H9 (cell line): ENCODE data around the gene TMEM248. TPM values are rescaled to one million over a fixed set of nuclear protein-coding genes. Genes with fewer than 3 reads are reported as not detected.
"Not testable (repeated sequence)": the region's sequence is repeated elsewhere in the genome, so short reads cannot be mapped to it uniquely, and the experiment has no call there.

Experiments
- DNase-seq: peaks from one replicate; pipeline ENCODE4 v3.0.0-alpha.2; 2017
- H2AFZ ChIP-seq: one replicate; pipeline ENCODE4 v1.6.1; 2013; ENCODE audit warnings: mild to moderate bottlenecking, low read length, control low read depth, moderate library complexity
- H2AK5ac ChIP-seq: 2 replicates; pipeline ENCODE4 v1.6.1; 2013; ENCODE audit warnings: low read length, control low read depth, mixed read lengths; ENCODE audit not compliant: insufficient read length
- H2BK120ac ChIP-seq: one replicate; pipeline ENCODE4 v1.6.1; 2013; ENCODE audit warnings: low read depth, mild to moderate bottlenecking, low read length, control low read depth, inconsistent platforms; ENCODE audit not compliant: poor library complexity, severe bottlenecking
- H2BK12ac ChIP-seq: 2 replicates; pipeline ENCODE4 v1.6.1; 2013; ENCODE audit warnings: low read length, control low read depth, mixed read lengths, low read depth; ENCODE audit not compliant: insufficient read length
- H2BK15ac ChIP-seq: 2 replicates; pipeline ENCODE4 v1.6.1; 2013; ENCODE audit warnings: low read depth, low read length, control low read depth
- H2BK20ac ChIP-seq: one replicate; pipeline ENCODE4 v1.6.1; 2013; ENCODE audit warnings: low read depth, mild to moderate bottlenecking, low read length, control low read depth, inconsistent platforms; ENCODE audit not compliant: poor library complexity, severe bottlenecking
- H2BK5ac ChIP-seq: 2 replicates; pipeline ENCODE4 v1.6.1; 2013; ENCODE audit warnings: low read length, control low read depth, mixed read lengths; ENCODE audit not compliant: insufficient read length
- H3K14ac ChIP-seq: 2 replicates; pipeline ENCODE4 v1.6.1; 2013; ENCODE audit warnings: low read length, control low read depth; ENCODE audit not compliant: insufficient read depth
- H3K18ac ChIP-seq: 2 replicates; pipeline ENCODE4 v1.6.1; 2013; ENCODE audit warnings: low read depth, mild to moderate bottlenecking, mixed read lengths, low read length, control low read depth; ENCODE audit not compliant: insufficient read length
- H3K23ac ChIP-seq: 2 replicates; pipeline ENCODE4 v1.6.1; 2013; ENCODE audit warnings: low read length, control low read depth, mixed read lengths, low read depth; ENCODE audit not compliant: insufficient read length
- H3K23me2 ChIP-seq: 2 replicates; pipeline ENCODE4 v1.6.1; 2013; ENCODE audit warnings: low read depth, mild to moderate bottlenecking, mixed read lengths, low read length, control low read depth; ENCODE audit not compliant: insufficient read length, poor library complexity, severe bottlenecking
- H3K27ac ChIP-seq: 2 replicates; pipeline ENCODE4 v1.5.1; 2013; ENCODE audit warnings: low read length, control low read depth, mixed read lengths, low read depth; ENCODE audit not compliant: insufficient read length
- H3K27me3 ChIP-seq: 2 replicates; pipeline ENCODE4 v1.6.1; 2013; ENCODE audit warnings: low read length, control low read depth, inconsistent platforms; ENCODE audit not compliant: insufficient read depth
- H3K4ac ChIP-seq: 2 replicates; pipeline ENCODE4 v1.6.1; 2013; ENCODE audit warnings: low read depth, mild to moderate bottlenecking, control low read depth, inconsistent platforms, low read length, moderate library complexity
- H3K4me1 ChIP-seq: 2 replicates; pipeline ENCODE4 v1.6.1; 2013; ENCODE audit warnings: low read length, control low read depth, inconsistent platforms; ENCODE audit not compliant: insufficient read depth
- H3K4me2 ChIP-seq: 2 replicates; pipeline ENCODE4 v1.6.1; 2013; ENCODE audit warnings: low read length, control low read depth, mixed read lengths; ENCODE audit not compliant: insufficient read length, insufficient read depth
- H3K56ac ChIP-seq: 2 replicates; pipeline ENCODE4 v1.6.1; 2013; ENCODE audit warnings: low read depth, mild to moderate bottlenecking, mixed read lengths, low read length, control low read depth; ENCODE audit not compliant: insufficient read length
- H3K79me1 ChIP-seq: 2 replicates; pipeline ENCODE4 v1.6.1; 2013; ENCODE audit warnings: low read depth, mild to moderate bottlenecking, moderate library complexity, low read length, control low read depth, inconsistent platforms; ENCODE audit not compliant: insufficient read depth, poor library complexity, severe bottlenecking
- H3K79me2 ChIP-seq: 2 replicates; pipeline ENCODE4 v1.6.1; 2013; ENCODE audit warnings: low read length, control low read depth, inconsistent platforms; ENCODE audit not compliant: insufficient read depth
- H3K9ac ChIP-seq: 2 replicates; pipeline ENCODE4 v1.6.1; 2013; ENCODE audit warnings: low read length, control low read depth, mixed read lengths; ENCODE audit not compliant: insufficient read length; ENCODE audit errors: extremely low read depth
- H3K9me3 ChIP-seq: one replicate; pipeline ENCODE4 v1.6.1; 2013; ENCODE audit warnings: low read depth, low read length, inconsistent platforms; ENCODE audit not compliant: control insufficient read depth
- H3T11ph ChIP-seq: one replicate; pipeline ENCODE4 v1.6.1; 2013; ENCODE audit warnings: mild to moderate bottlenecking, low read length, control low read depth, inconsistent platforms
- H4K20me1 ChIP-seq: one replicate; pipeline ENCODE4 v1.6.1; 2013; ENCODE audit not compliant: control insufficient read depth, insufficient read length, insufficient read depth
- H4K5ac ChIP-seq: 2 replicates; pipeline ENCODE4 v1.6.1; 2013; ENCODE audit warnings: low read depth, mild to moderate bottlenecking, mixed read lengths, low read length, control low read depth; ENCODE audit not compliant: insufficient read length
- H4K8ac ChIP-seq: replicated peaks from 2 replicates; pipeline ENCODE4 v1.6.1; 2013; ENCODE audit warnings: low read length, control low read depth, mixed read lengths, low read depth; ENCODE audit not compliant: insufficient read length
- H4K91ac ChIP-seq: 2 replicates; pipeline ENCODE4 v1.6.1; 2013; ENCODE audit warnings: low read depth, mild to moderate bottlenecking, moderate library complexity, mixed read lengths, low read length, control low read depth; ENCODE audit not compliant: insufficient read length
- H3K27ac Mint-ChIP-seq, 3 experiments: 2 replicates in 2 of 3; 3 replicates in 1 of 3; pipeline ENCODE4 v1.8.0; 2020 to 2021; ENCODE audit warnings: mixed read lengths in 3 of 3, mild to moderate bottlenecking in 1 of 3, moderate library complexity in 1 of 3
- H3K27me3 Mint-ChIP-seq: 2 replicates; pipeline ENCODE4 v1.8.0; 2021; ENCODE audit warnings: low read depth, mild to moderate bottlenecking, moderate library complexity, mixed read lengths
- H3K36me3 Mint-ChIP-seq, 3 experiments: 2 replicates in 2 of 3; 3 replicates in 1 of 3; pipeline ENCODE4 v1.8.0; 2020 to 2021; ENCODE audit warnings: low read depth in 3 of 3, mixed read lengths in 3 of 3; ENCODE audit not compliant: insufficient read depth in 1 of 3
- H3K4me1 Mint-ChIP-seq, 2 experiments: 2 replicates each; pipeline ENCODE4 v1.8.0; 2020; ENCODE audit warnings: mixed read lengths in 2 of 2
- H3K4me3 Mint-ChIP-seq, 2 experiments: 2 replicates in 1 of 2; 3 replicates in 1 of 2; pipeline ENCODE4 v1.8.0; 2020 to 2021; ENCODE audit warnings: mild to moderate bottlenecking in 2 of 2, mixed read lengths in 2 of 2, moderate library complexity in 1 of 2
- H3K9me3 Mint-ChIP-seq, 2 experiments: 2 replicates in 1 of 2; 3 replicates in 1 of 2; pipeline ENCODE4 v1.8.0; 2020; ENCODE audit warnings: mild to moderate bottlenecking in 2 of 2, mixed read lengths in 2 of 2, moderate library complexity in 1 of 2
- WGBS: extraction: QIAGEN DNeasy Blood & Tissue Kit; methylation state at CpG from one replicate; pipeline ENCODE4 v1.1.7; 2013; ENCODE audit warnings: missing lambda C conversion rate, low lambda C conversion rate, mixed read lengths; ENCODE audit not compliant: insufficient read length; ENCODE audit errors: extremely low coverage; 5-methylcytosine and 5-hydroxymethylcytosine counted together
- total RNA-seq: library from RNA; stranded (reverse); gene quantifications from 2 replicates; pipeline ENCODE4 v1.2.1, GENCODE V29; 2021
- TF ChIP-seq, protein P1 (sequence below): fragments of 200-600 bp; sonication (generic); conservative IDR thresholded peaks from 3 replicates; pipeline ENCODE4 v1.8.0; 2021; ENCODE audit warnings: antibody characterized with exemption, mild to moderate bottlenecking

TMEM248 gene
- total RNA-seq, 1 experiment from 2014 or later, result 74.2 TPM

DNA sequence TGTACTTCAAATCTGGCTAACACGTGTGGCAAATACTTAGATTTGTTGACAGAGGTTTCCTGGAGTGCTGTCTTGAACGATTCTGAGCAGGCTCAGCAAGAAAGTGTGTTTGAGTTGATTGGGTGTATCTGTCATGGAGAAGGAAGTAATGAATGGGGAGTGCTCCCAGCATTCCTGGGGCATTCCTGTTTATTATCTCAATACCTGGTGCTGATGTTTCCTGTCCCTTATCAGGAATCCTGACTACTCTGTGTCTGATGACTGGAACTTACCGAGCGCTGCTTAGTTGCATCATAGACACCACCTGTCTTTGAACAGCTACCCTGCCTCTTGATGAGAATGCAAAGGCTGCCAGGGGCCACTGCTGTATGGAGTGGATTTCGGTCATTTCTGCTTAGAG lies 41.0 kb upstream of the TMEM248 start:
- H3K27ac ChIP-seq, result no peak overlapping the region
- H2BK12ac ChIP-seq, result no peak overlapping the region
- no peaks in the 10 kb centered on the region for H3K79me1 ChIP-seq
- no peak overlapping the region for H3T11ph ChIP-seq
- H4K91ac ChIP-seq, result no peak overlapping the region
- H3K79me2 ChIP-seq, result no peaks in the 10 kb centered on the region
- no peaks in the 10 kb centered on the region for H4K20me1 ChIP-seq
- H3K9ac ChIP-seq, result no peak overlapping the region
- no peak overlapping the region for H3K4me2 ChIP-seq
- no CpG with 5 or more reads among the region's 5 CpGs for WGBS
- H2BK20ac ChIP-seq, result no peak overlapping the region
- H3K18ac ChIP-seq, result no peak overlapping the region
- no peak overlapping the region for H3K4me3 Mint-ChIP-seq
- H3K36me3 Mint-ChIP-seq, result peaks cover 0 to 18% (median 15%) of the 10 kb centered on the region in 3 experiments; a peak in 5 of 7 replicates
- H2BK15ac ChIP-seq, result no peak overlapping the region
- no peak overlapping the region for H3K4ac ChIP-seq
- H2AFZ ChIP-seq, result no peak overlapping the region
- H3K14ac ChIP-seq, result no peak overlapping the region
- no peak overlapping the region for H3K56ac ChIP-seq
- H3K27me3 Mint-ChIP-seq, result no peaks in the 10 kb centered on the region; the same call in 1 of the 2 replicates
- H3K4me1 ChIP-seq, result no peaks in the 10 kb centered on the region
- DNase-seq, result no peak
- no peak overlapping the region for H2BK120ac ChIP-seq
- no peak overlapping the region for H2AK5ac ChIP-seq
- no peaks in the 10 kb centered on the region for H3K23me2 ChIP-seq
- H3K23ac ChIP-seq, result no peak overlapping the region
- no peak overlapping the region for H4K5ac ChIP-seq
- no peak overlapping the region for H3K27ac Mint-ChIP-seq
- H3K9me3 Mint-ChIP-seq, result no peaks in the 10 kb centered on the region
- no peak overlapping the region for H4K8ac ChIP-seq
- H2BK5ac ChIP-seq, result no peak overlapping the region
- no peaks in the 10 kb centered on the region for H3K27me3 ChIP-seq
- TF ChIP-seq, protein P1, sequence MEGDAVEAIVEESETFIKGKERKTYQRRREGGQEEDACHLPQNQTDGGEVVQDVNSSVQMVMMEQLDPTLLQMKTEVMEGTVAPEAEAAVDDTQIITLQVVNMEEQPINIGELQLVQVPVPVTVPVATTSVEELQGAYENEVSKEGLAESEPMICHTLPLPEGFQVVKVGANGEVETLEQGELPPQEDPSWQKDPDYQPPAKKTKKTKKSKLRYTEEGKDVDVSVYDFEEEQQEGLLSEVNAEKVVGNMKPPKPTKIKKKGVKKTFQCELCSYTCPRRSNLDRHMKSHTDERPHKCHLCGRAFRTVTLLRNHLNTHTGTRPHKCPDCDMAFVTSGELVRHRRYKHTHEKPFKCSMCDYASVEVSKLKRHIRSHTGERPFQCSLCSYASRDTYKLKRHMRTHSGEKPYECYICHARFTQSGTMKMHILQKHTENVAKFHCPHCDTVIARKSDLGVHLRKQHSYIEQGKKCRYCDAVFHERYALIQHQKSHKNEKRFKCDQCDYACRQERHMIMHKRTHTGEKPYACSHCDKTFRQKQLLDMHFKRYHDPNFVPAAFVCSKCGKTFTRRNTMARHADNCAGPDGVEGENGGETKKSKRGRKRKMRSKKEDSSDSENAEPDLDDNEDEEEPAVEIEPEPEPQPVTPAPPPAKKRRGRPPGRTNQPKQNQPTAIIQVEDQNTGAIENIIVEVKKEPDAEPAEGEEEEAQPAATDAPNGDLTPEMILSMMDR, result no peak
- H3K9me3 ChIP-seq, result no peaks in the 10 kb centered on the region
- no peaks in the 10 kb centered on the region for H3K4me1 Mint-ChIP-seq

DNA sequence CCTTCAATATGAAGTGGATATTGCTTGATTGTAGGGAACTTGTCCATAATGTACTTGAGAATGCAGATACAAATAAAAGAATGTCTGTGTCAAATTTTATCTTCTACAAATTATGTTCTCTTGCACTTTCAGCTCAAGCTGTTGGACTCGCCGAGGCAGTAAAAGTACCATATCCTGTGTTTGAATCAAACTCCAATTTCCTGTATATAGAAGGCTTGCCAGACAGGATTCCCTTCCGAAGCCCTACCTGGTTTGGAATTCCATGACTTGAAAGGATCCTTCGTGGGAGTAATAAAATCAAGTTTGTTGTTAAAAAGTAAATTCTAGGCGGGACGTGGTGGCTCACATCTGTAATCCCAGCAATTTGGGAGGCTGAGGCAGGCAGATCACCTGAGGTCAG lies 40.4 kb upstream of the TMEM248 start:
- not testable (repeated sequence) for H3K4me2 ChIP-seq, H3K79me2 ChIP-seq, H2BK120ac ChIP-seq, H3T11ph ChIP-seq, H3K4me1 Mint-ChIP-seq, H3K27ac ChIP-seq, H3K14ac ChIP-seq, H3K18ac ChIP-seq, H3K9me3 ChIP-seq, H4K91ac ChIP-seq, H3K9ac ChIP-seq, H4K5ac ChIP-seq, H2BK15ac ChIP-seq, H3K79me1 ChIP-seq, H2AK5ac ChIP-seq, H4K20me1 ChIP-seq, DNase-seq, H3K56ac ChIP-seq, H3K9me3 Mint-ChIP-seq, H3K23ac ChIP-seq, H3K27me3 ChIP-seq, H3K4me3 Mint-ChIP-seq, H3K4me1 ChIP-seq, H2BK20ac ChIP-seq, H3K27me3 Mint-ChIP-seq, H2AFZ ChIP-seq, H3K23me2 ChIP-seq, H4K8ac ChIP-seq, H2BK5ac ChIP-seq, H3K4ac ChIP-seq, H2BK12ac ChIP-seq
- Mint-ChIP-seq H3K36me3 (peaks cover 0 to 23% (median 19%) of the 10 kb centered on the region in 3 experiments; a peak in 5 of 7 replicates), H3K27ac (peak overlapping the region in 1 of 3 experiments; percentile 64; a peak in 1 of 7 replicates)
- no CpG with 5 or more reads among the region's 6 CpGs for WGBS
